ENCODE measurements around the gene HIVEP3. TPM values are rescaled to one million over a fixed set of nuclear protein-coding genes. Genes with fewer than 3 reads are reported as not detected.

HIVEP3 gene
- total RNA-seq, 1 donor from 2014 or later, result 2.9 TPM

- TF ChIP-seq POLR2AphosphoS5 (IDR thresholded peaks at IDR 0.05; ENCODE audit: insufficient read depth in 1 of 2, low read depth in 1 of 2), result no peak
- TF ChIP-seq CTCF (IDR thresholded peaks at IDR 0.05), result no peak
- no peak for TF ChIP-seq POLR2A (IDR thresholded peaks at IDR 0.05)
- Histone ChIP-seq H3K27ac (no peak overlapping the region), H3K27me3 (no peaks in the 10 kb centered on the region), H3K4me1 (no peaks in the 10 kb centered on the region), H3K9me3 (no peaks in the 10 kb centered on the region), H3K4me3 (no peak overlapping the region), H3K36me3 (no peaks in the 10 kb centered on the region)
- intact Hi-C loops (cut with DNase I), result no loop called here
- DNase-seq (ENCODE audit: extremely low spot score in 2 of 2), result no peak
Observed at GRCh38 chr1:41751804-41752513, 166.8 kb downstream of the HIVEP3 start.

- TF ChIP-seq POLR2A (IDR thresholded peaks at IDR 0.05) (no peak), POLR2AphosphoS5 (IDR thresholded peaks at IDR 0.05; ENCODE audit: insufficient read depth in 1 of 2, low read depth in 1 of 2) (no peak), CTCF (IDR thresholded peaks at IDR 0.05) (no peak)
- Histone ChIP-seq H3K27ac (no peak overlapping the region), H3K36me3 (no peaks in the 10 kb centered on the region), H3K27me3 (no peaks in the 10 kb centered on the region), H3K4me1 (no peaks in the 10 kb centered on the region), H3K4me3 (no peak overlapping the region), H3K9me3 (no peaks in the 10 kb centered on the region)
- no peak for DNase-seq (ENCODE audit: extremely low spot score in 2 of 2)
- intact Hi-C loops (cut with DNase I), result no loop called here
Observed at GRCh38 chr1:41749991-41750745, 168.6 kb downstream of the HIVEP3 start.

- TF ChIP-seq CTCF (IDR thresholded peaks at IDR 0.05), result no peak
- no peak for TF ChIP-seq POLR2AphosphoS5 (IDR thresholded peaks at IDR 0.05; ENCODE audit: insufficient read depth in 1 of 2, low read depth in 1 of 2)
- no peak for TF ChIP-seq POLR2A (IDR thresholded peaks at IDR 0.05)
- Histone ChIP-seq H3K27me3 (no peaks in the 10 kb centered on the region), H3K36me3 (no peaks in the 10 kb centered on the region), H3K9me3 (no peaks in the 10 kb centered on the region), H3K4me1 (no peaks in the 10 kb centered on the region), H3K27ac (no peak overlapping the region), H3K4me3 (no peak overlapping the region)
- intact Hi-C loops (cut with DNase I), result no loop called here
- no peak for DNase-seq (ENCODE audit: extremely low spot score in 2 of 2)
Observed at GRCh38 chr1:41745022-41745421, 173.7 kb downstream of the HIVEP3 start.

GRCh38 chr1:41743366-41743765, 175.4 kb downstream of the HIVEP3 start:
- H3K9me3 ChIP-seq, result no peaks in the 10 kb centered on the region
- DNase-seq (ENCODE audit: extremely low spot score in 2 of 2), result no peak
- no peak overlapping the region for H3K27ac ChIP-seq
- H3K27me3 ChIP-seq, result no peaks in the 10 kb centered on the region
- H3K4me1 ChIP-seq, result peaks cover 11% of the 10 kb centered on the region
- TF ChIP-seq POLR2AphosphoS5 (IDR thresholded peaks at IDR 0.05; ENCODE audit: insufficient read depth in 1 of 2, low read depth in 1 of 2) (no peak), CTCF (IDR thresholded peaks at IDR 0.05) (no peak), POLR2A (IDR thresholded peaks at IDR 0.05) (no peak)
- intact Hi-C loops (cut with DNase I), result no loop called here
- H3K4me3 ChIP-seq, result no peak overlapping the region
- no peaks in the 10 kb centered on the region for H3K36me3 ChIP-seq

- TF ChIP-seq POLR2AphosphoS5 (IDR thresholded peaks at IDR 0.05; ENCODE audit: insufficient read depth in 1 of 2, low read depth in 1 of 2) (no peak), POLR2A (IDR thresholded peaks at IDR 0.05) (no peak), CTCF (IDR thresholded peaks at IDR 0.05) (no peak)
- Histone ChIP-seq H3K4me3 (no peak overlapping the region), H3K9me3 (no peaks in the 10 kb centered on the region), H3K4me1 (peaks cover 11% of the 10 kb centered on the region), H3K27me3 (no peaks in the 10 kb centered on the region), H3K27ac (no peak overlapping the region), H3K36me3 (no peaks in the 10 kb centered on the region)
- no peak for DNase-seq (ENCODE audit: extremely low spot score in 2 of 2)
- intact Hi-C loops (cut with DNase I), result no loop called here
Observed at GRCh38 chr1:41742219-41742618, 176.5 kb downstream of the HIVEP3 start.
